DND-41 (cell line): ENCODE data around the gene GH2.
"Not testable (repeated sequence)": the region's sequence is repeated elsewhere in the genome, so short reads cannot be mapped to it uniquely, and the experiment has no call there.

ENCODE experiments used
- ATAC-seq: fragments of 200-7000 bp; cut with Tn5 transposase; 3 replicates; pipeline ENCODE4 v1.9.1; 2021; ENCODE audit warnings: low read depth; ENCODE audit not compliant: insufficient read depth
- DNase-seq: peaks from one replicate; pipeline ENCODE4 v3.0.0-alpha.2; 2020
- H2AFZ ChIP-seq: 2 replicates; pipeline ENCODE4 v1.6.0; 2012; ENCODE audit warnings: low read depth, low read length
- H3K27ac ChIP-seq: 2 replicates; pipeline ENCODE4 v1.5.1; 2012; ENCODE audit warnings: low read length, inconsistent platforms
- H3K27me3 ChIP-seq: fragments of 200-600 bp; sonication (generic); 2 replicates; pipeline ENCODE4 v1.6.0; 2012; ENCODE audit warnings: low read length, mild to moderate bottlenecking, inconsistent platforms; ENCODE audit not compliant: insufficient read depth, poor library complexity
- H3K36me3 ChIP-seq: 2 replicates; pipeline ENCODE4 v1.5.1; 2012; ENCODE audit warnings: low read length, inconsistent platforms; ENCODE audit not compliant: insufficient read depth
- H3K4me1 ChIP-seq: 2 replicates; pipeline ENCODE4 v1.5.1; 2012; ENCODE audit warnings: mild to moderate bottlenecking, low read length; ENCODE audit not compliant: insufficient read depth
- H3K4me2 ChIP-seq: 2 replicates; pipeline ENCODE4 v1.6.0; 2012; ENCODE audit warnings: mild to moderate bottlenecking, moderate library complexity, low read length, inconsistent platforms; ENCODE audit not compliant: insufficient read depth
- H3K4me3 ChIP-seq, 2 experiments: fragments of 200-600 bp in 1 of 2; shearing (Covaris generic) in 1 of 2; 2 replicates each; pipeline ENCODE4 v1.5.1; 2012 to 2016; ENCODE audit warnings: inconsistent platforms in 2 of 2, low read length in 2 of 2, mild to moderate bottlenecking in 2 of 2, low read depth in 1 of 2, moderate library complexity in 1 of 2
- H3K79me2 ChIP-seq: 2 replicates; pipeline ENCODE4 v1.6.0; 2012; ENCODE audit warnings: low read length, inconsistent platforms; ENCODE audit not compliant: insufficient read depth
- H3K9ac ChIP-seq: 2 replicates; pipeline ENCODE4 v1.6.0; 2012; ENCODE audit warnings: low read depth, mild to moderate bottlenecking, inconsistent platforms, low read length, moderate library complexity
- H3K9me3 ChIP-seq: 2 replicates; pipeline ENCODE4 v1.5.1; 2012; ENCODE audit warnings: low read length, moderate library complexity, mild to moderate bottlenecking, inconsistent platforms; ENCODE audit not compliant: insufficient read depth, severe bottlenecking
- H4K20me1 ChIP-seq: 2 replicates; pipeline ENCODE4 v1.6.0; 2012; ENCODE audit warnings: low read length; ENCODE audit not compliant: insufficient read depth
- EZH2 ChIP-seq: IDR thresholded peaks from 3 replicates; pipeline ENCODE4 v1.6.1; 2012; ENCODE audit warnings: borderline replicate concordance, low read depth, mild to moderate bottlenecking, moderate library complexity, low read length, inconsistent platforms; ENCODE audit not compliant: severe bottlenecking
- TF ChIP-seq, protein P1 (sequence below): IDR thresholded peaks from 2 replicates; pipeline ENCODE4 v1.5.1; 2012; ENCODE audit warnings: borderline replicate concordance, low read length, moderate library complexity, mild to moderate bottlenecking; ENCODE audit not compliant: poor library complexity, severe bottlenecking; ENCODE audit errors: extremely low read depth

GH2 gene

DNA sequence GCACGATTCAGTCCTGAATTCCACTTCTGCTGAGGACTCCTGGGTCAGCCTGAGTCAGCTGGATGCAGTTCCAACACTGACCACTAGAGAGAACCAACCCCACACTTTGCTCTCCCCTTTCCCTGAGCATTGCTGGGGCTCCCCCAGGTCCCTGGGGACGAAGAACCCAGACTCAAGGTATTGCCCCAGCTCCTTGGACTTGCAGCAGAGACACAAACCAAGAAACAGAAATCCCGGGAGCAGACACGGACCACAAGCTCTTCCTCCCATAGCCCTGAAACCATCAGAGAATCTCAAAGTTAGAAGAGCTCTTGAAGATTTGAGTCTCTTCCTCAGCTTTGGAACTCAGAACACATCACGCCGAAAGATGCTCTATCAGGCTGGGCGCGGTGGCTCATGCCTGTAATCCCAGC, 37.6 kb upstream of the GH2 start:
- Histone ChIP-seq H3K27me3 (peaks cover 2% of the 10 kb centered on the region), H3K4me3 (no peak overlapping the region), H2AFZ (no peak overlapping the region), H3K4me1 (0 out of 2 replicates have a peak, but pooled peaks cover 2% of the 10 kb centered on the region), H4K20me1 (no peaks in the 10 kb centered on the region), H3K27ac (no peak overlapping the region), H3K36me3 (no peaks in the 10 kb centered on the region), H3K9me3 (no peaks in the 10 kb centered on the region), H3K9ac (no peak overlapping the region), H3K79me2 (no peaks in the 10 kb centered on the region), H3K4me2 (no peak overlapping the region)
- TF ChIP-seq, protein P1, sequence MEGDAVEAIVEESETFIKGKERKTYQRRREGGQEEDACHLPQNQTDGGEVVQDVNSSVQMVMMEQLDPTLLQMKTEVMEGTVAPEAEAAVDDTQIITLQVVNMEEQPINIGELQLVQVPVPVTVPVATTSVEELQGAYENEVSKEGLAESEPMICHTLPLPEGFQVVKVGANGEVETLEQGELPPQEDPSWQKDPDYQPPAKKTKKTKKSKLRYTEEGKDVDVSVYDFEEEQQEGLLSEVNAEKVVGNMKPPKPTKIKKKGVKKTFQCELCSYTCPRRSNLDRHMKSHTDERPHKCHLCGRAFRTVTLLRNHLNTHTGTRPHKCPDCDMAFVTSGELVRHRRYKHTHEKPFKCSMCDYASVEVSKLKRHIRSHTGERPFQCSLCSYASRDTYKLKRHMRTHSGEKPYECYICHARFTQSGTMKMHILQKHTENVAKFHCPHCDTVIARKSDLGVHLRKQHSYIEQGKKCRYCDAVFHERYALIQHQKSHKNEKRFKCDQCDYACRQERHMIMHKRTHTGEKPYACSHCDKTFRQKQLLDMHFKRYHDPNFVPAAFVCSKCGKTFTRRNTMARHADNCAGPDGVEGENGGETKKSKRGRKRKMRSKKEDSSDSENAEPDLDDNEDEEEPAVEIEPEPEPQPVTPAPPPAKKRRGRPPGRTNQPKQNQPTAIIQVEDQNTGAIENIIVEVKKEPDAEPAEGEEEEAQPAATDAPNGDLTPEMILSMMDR = peak; percentile 95
- no peak for TF ChIP-seq EZH2
- ATAC-seq = peak; percentile 98
- peak; percentile 72 for DNase-seq

DNA sequence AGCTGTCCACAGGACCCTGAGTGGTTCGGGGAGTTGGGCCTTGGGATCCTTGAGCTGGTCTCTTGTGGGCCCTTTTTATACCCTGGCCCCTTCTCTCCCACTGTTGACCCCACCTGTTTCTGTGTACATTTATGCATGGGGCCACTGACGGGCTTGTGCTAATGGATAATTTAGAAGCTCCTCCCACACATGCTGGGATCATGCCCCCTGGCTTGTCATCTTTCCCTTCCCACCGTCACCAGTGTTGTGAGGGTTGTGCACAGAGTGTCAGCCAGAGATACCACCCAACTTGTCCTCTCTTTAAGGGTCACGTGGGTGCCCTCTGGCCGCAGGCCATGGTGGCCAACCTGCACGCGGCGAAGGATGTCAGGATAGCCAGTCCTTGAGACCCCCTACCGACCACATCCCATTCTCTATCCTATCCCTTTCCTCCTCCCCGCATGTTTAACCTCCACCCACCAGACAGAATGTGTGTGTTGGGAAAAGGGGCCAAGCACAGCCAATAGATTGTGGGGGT, 37.1 kb upstream of the GH2 start, which contains the start of gene GH1:
Gene GH1, minus strand, starts transcription at position 51 of the 517 bp plus-strand sequence. CDS start 63 bp downstream, outside the sequence.
- H3K9ac ChIP-seq, H3K27me3 ChIP-seq, H3K9me3 ChIP-seq, H3K79me2 ChIP-seq, H3K36me3 ChIP-seq, H3K4me3 ChIP-seq, ATAC-seq, H3K4me2 ChIP-seq, H2AFZ ChIP-seq, DNase-seq, H4K20me1 ChIP-seq, H3K27ac ChIP-seq, H3K4me1 ChIP-seq: not testable (repeated sequence)

DNA sequence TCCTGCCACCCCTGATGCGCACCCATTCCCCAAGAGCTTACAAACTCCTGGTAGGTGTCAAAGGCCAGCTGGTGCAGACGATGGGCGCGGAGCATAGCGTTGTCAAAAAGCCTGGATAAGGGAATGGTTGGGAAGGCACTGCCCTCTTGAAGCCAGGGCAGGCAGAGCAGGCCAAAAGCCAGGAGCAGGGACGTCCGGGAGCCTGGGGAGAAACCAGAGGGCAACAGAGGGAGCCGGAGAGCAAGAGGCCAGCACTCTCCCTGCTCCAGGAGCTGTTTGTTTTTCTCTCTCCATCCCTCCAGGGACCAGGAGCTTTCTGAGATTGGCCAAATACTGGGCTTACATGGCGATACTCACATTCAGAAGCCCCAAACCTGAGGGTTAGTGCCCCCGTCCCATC, 36.6 kb upstream of the GH2 start:
- no peaks in the 10 kb centered on the region for H3K36me3 ChIP-seq
- DNase-seq = no peak
- H3K4me3 ChIP-seq = no peak overlapping the region
- no peak for ATAC-seq
- no peak overlapping the region for H3K27ac ChIP-seq
- 0 out of 2 replicates have a peak, but pooled peaks cover 2% of the 10 kb centered on the region for H3K4me1 ChIP-seq
- no peaks in the 10 kb centered on the region for H4K20me1 ChIP-seq
- H3K27me3 ChIP-seq = peaks cover 2% of the 10 kb centered on the region
- H3K4me2 ChIP-seq = no peak overlapping the region
- no peaks in the 10 kb centered on the region for H3K79me2 ChIP-seq
- no peak overlapping the region for H3K9ac ChIP-seq
- H2AFZ ChIP-seq = no peak overlapping the region
- no peak for TF ChIP-seq EZH2
- TF ChIP-seq, protein P1 = peak; percentile 5
- H3K9me3 ChIP-seq = no peaks in the 10 kb centered on the region

DNA sequence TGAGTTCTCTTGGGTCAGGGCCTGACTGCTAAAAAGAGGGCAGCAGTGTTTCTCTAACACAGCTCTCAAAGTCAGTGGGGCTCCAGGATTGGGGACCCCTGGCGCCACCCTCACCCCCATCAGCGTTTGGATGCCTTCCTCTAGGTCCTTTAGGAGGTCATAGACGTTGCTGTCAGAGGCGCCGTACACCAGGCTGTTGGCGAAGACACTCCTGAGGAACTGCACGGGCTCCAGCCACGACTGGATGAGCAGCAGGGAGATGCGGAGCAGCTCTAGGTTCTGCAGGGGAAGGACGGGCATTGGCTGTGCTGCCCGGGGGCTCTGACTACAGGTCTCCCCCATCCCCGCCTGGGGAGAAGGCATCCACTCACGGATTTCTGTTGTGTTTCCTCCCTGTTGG, 35.9 kb upstream of the GH2 start:
- DNase-seq (no peak), ATAC-seq (no peak)
- TF ChIP-seq, protein P1 = no peak
- no peak for TF ChIP-seq EZH2
- Histone ChIP-seq H3K4me3 (no peak overlapping the region), H4K20me1 (no peaks in the 10 kb centered on the region), H3K4me2 (no peak overlapping the region), H3K27ac (no peak overlapping the region), H3K27me3 (peaks cover 2% of the 10 kb centered on the region), H2AFZ (no peak overlapping the region), H3K4me1 (0 out of 2 replicates have a peak, but pooled peaks cover 2% of the 10 kb centered on the region), H3K9me3 (no peaks in the 10 kb centered on the region), H3K36me3 (no peaks in the 10 kb centered on the region), H3K79me2 (no peaks in the 10 kb centered on the region), H3K9ac (no peak overlapping the region)

DNA sequence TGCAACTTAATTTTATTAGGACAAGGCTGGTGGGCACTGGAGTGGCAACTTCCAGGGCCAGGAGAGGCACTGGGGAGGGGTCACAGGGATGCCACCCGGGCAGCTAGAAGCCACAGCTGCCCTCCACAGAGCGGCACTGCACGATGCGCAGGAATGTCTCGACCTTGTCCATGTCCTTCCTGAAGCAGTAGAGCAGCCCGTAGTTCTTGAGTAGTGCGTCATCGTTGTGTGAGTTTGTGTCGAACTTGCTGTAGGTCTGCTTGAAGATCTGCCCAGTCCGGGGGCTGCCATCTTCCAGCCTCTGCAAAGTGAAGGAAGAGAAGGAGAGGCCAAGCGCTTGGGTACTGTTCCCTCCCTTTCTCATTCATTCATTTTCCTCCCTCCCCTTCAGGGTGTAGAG, 35.5 kb upstream of the GH2 start:
- ATAC-seq, H3K27me3 ChIP-seq: not testable (repeated sequence)

More for the DNA sequence above, 35.5 kb upstream of the GH2 start:
- not testable (repeated sequence) for H3K27ac ChIP-seq, H3K36me3 ChIP-seq, H3K4me2 ChIP-seq, H3K9ac ChIP-seq, H3K4me1 ChIP-seq, H3K79me2 ChIP-seq, DNase-seq, H3K4me3 ChIP-seq, H3K9me3 ChIP-seq, H4K20me1 ChIP-seq, H2AFZ ChIP-seq
